Stimulated activated CD4-positive, alpha-beta T cell treated with anti-CD3 and anti-CD28 coated beads, TNF-alpha, amount 100 ng/mL, for 48 hours (primary cell): ENCODE data around the gene SAMD11.

Experiments
- DNase-seq, 3 donors: peaks; one replicate each; pipeline ENCODE4 v3.0.0-alpha.2; 2020; ENCODE audit warnings: low read depth in 3 of 3

SAMD11 gene

GRCh38 chr1:905071-905749, 18.5 kb upstream of the SAMD11 start:
- no peak for DNase-seq

- DNase-seq = no peak
Measured at GRCh38 chr1:905811-906599, 17.7 kb upstream of the SAMD11 start.

GRCh38 chr1:906600-907420, 16.9 kb upstream of the SAMD11 start:
- DNase-seq = no peak

- DNase-seq = no peak
Measured at GRCh38 chr1:907611-908451, 15.9 kb upstream of the SAMD11 start.

- DNase-seq = no peak
Measured at GRCh38 chr1:908661-909060, 15.1 kb upstream of the SAMD11 start.

GRCh38 chr1:909861-910310, 13.8 kb upstream of the SAMD11 start:
- no peak for DNase-seq

GRCh38 chr1:910311-910880, 13.3 kb upstream of the SAMD11 start:
- no peak for DNase-seq

GRCh38 chr1:910881-911721, 12.6 kb upstream of the SAMD11 start:
- DNase-seq = no peak

- no peak for DNase-seq
Measured at GRCh38 chr1:911875-912739, 11.6 kb upstream of the SAMD11 start.

- no peak for DNase-seq
Measured at GRCh38 chr1:912740-913301, 10.9 kb upstream of the SAMD11 start.

- no peak for DNase-seq
Measured at GRCh38 chr1:913491-914130, 10.1 kb upstream of the SAMD11 start.

- no peak for DNase-seq
Measured at GRCh38 chr1:914131-914890, 9.4 kb upstream of the SAMD11 start.

GRCh38 chr1:914891-915280, 8.8 kb upstream of the SAMD11 start:
- DNase-seq = no peak

GRCh38 chr1:915295-916172, 8.2 kb upstream of the SAMD11 start:
- no peak for DNase-seq

- no peak for DNase-seq
Measured at GRCh38 chr1:916173-917075, 7.3 kb upstream of the SAMD11 start.

GRCh38 chr1:917076-917459, 6.7 kb upstream of the SAMD11 start:
- DNase-seq = no peak
